OCI-LY3 (cell line): ENCODE measurements around the gene FRG1.
"Not testable (repeated sequence)": the region's sequence is repeated elsewhere in the genome, so short reads cannot be mapped to it uniquely, and the experiment has no call there.

Experiments
- H2AFZ ChIP-seq: fragments of 200-600, 300-600 bp; shearing (Covaris generic); 2 replicates; pipeline ENCODE4 v1.6.0; 2014; ENCODE audit warnings: antibody characterized with exemption, low read depth, low read length
- H3K27ac ChIP-seq: fragments of 200-600, 300-600 bp; sonication (generic); 2 replicates; pipeline ENCODE4 v1.5.1; 2014; ENCODE audit warnings: mild to moderate bottlenecking, low read length, moderate library complexity, mixed read lengths
- H3K27me3 ChIP-seq: fragments of 200-600, 300-600 bp; sonication (generic); 2 replicates; pipeline ENCODE4 v1.6.1; 2014; ENCODE audit warnings: low read depth, low read length, mixed read lengths
- H3K36me3 ChIP-seq: fragments of 200-600, 300-600 bp; sonication (generic); replicated peaks from 2 replicates; pipeline ENCODE3; 2014; ENCODE audit warnings: low read depth, low read length, mixed read lengths
- H3K4me1 ChIP-seq: fragments of 300-600, 200-600 bp; sonication (generic); 2 replicates; pipeline ENCODE4 v1.6.1; 2014; ENCODE audit warnings: low read length, mixed read lengths
- H3K4me2 ChIP-seq: fragments of 200-600, 300-600 bp; sonication (generic); 2 replicates; pipeline ENCODE4 v1.6.1; 2014; ENCODE audit warnings: low read length, mixed read lengths
- H3K4me3 ChIP-seq: fragments of 300-600, 200-600 bp; sonication (generic); 2 replicates; pipeline ENCODE4 v1.5.1; 2014; ENCODE audit warnings: antibody characterized with exemption, mild to moderate bottlenecking, low read length, moderate library complexity
- H3K79me2 ChIP-seq: fragments of 300-600, 200-600 bp; shearing (Covaris generic); 2 replicates; pipeline ENCODE4 v1.6.1; 2014; ENCODE audit warnings: mild to moderate bottlenecking, low read length, mixed read lengths
- H3K9ac ChIP-seq: fragments of 300-600, 200-600 bp; shearing (Covaris generic); 2 replicates; pipeline ENCODE4 v1.6.0; 2014; ENCODE audit warnings: mild to moderate bottlenecking, low read length, moderate library complexity
- H3K9me3 ChIP-seq: fragments of 200-600, 300-600 bp; shearing (Covaris generic); 2 replicates; pipeline ENCODE4 v1.6.1; 2014; ENCODE audit warnings: low read length, mixed read lengths; ENCODE audit not compliant: insufficient read depth
- H4K20me1 ChIP-seq: fragments of 200-600, 300-600 bp; sonication (generic); 2 replicates; pipeline ENCODE4 v1.6.1; 2016; ENCODE audit warnings: low read length, mixed read lengths; ENCODE audit not compliant: insufficient read depth
- EZH2phosphoT487 ChIP-seq: fragments of 200-600 bp; shearing (Covaris generic); IDR thresholded peaks from 2 replicates; pipeline ENCODE4 v1.6.1; 2018; ENCODE audit warnings: antibody characterized with exemption, mixed run types, low read depth
- TF ChIP-seq, protein P1 (sequence below): fragments of 200-600, 300-600 bp; sonication (generic); IDR thresholded peaks from 2 replicates; pipeline ENCODE4 v1.5.1; 2014; ENCODE audit warnings: antibody characterized with exemption, low read length, low read depth

FRG1 gene

DNA sequence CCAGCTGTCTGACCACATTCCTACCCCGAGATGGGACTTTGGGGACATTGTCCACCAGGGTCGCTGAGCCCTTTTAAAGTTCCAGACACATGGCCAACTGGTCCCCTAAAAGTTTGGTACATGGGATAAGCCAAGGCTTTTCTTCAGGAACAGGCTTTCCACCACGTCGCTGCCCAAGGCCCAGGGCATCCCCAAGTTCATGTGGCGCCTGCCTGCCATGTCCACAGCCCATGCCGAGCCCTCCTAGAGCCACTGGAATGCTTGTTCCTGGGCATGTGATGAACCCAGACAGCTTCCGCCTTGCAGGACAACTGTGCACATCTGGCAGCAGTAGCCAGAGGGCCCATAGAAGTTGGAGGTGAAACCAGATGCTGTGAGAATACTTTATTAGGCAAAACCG is 41.3 kb downstream of the FRG1 start:
- no peaks in the 10 kb centered on the region for H3K4me1 ChIP-seq
- H4K20me1 ChIP-seq = no peaks in the 10 kb centered on the region
- H3K27me3 ChIP-seq = no peaks in the 10 kb centered on the region
- no peak overlapping the region for H3K9ac ChIP-seq
- H3K9me3 ChIP-seq = no peaks in the 10 kb centered on the region
- no peak overlapping the region for H3K27ac ChIP-seq
- no peak overlapping the region for H3K4me3 ChIP-seq
- TF ChIP-seq EZH2phosphoT487 = no peak
- TF ChIP-seq, protein P1, sequence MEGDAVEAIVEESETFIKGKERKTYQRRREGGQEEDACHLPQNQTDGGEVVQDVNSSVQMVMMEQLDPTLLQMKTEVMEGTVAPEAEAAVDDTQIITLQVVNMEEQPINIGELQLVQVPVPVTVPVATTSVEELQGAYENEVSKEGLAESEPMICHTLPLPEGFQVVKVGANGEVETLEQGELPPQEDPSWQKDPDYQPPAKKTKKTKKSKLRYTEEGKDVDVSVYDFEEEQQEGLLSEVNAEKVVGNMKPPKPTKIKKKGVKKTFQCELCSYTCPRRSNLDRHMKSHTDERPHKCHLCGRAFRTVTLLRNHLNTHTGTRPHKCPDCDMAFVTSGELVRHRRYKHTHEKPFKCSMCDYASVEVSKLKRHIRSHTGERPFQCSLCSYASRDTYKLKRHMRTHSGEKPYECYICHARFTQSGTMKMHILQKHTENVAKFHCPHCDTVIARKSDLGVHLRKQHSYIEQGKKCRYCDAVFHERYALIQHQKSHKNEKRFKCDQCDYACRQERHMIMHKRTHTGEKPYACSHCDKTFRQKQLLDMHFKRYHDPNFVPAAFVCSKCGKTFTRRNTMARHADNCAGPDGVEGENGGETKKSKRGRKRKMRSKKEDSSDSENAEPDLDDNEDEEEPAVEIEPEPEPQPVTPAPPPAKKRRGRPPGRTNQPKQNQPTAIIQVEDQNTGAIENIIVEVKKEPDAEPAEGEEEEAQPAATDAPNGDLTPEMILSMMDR = no peak
- no peaks in the 10 kb centered on the region for H3K36me3 ChIP-seq
- no peaks in the 10 kb centered on the region for H3K79me2 ChIP-seq
- no peak overlapping the region for H2AFZ ChIP-seq
- H3K4me2 ChIP-seq = no peak overlapping the region

DNA sequence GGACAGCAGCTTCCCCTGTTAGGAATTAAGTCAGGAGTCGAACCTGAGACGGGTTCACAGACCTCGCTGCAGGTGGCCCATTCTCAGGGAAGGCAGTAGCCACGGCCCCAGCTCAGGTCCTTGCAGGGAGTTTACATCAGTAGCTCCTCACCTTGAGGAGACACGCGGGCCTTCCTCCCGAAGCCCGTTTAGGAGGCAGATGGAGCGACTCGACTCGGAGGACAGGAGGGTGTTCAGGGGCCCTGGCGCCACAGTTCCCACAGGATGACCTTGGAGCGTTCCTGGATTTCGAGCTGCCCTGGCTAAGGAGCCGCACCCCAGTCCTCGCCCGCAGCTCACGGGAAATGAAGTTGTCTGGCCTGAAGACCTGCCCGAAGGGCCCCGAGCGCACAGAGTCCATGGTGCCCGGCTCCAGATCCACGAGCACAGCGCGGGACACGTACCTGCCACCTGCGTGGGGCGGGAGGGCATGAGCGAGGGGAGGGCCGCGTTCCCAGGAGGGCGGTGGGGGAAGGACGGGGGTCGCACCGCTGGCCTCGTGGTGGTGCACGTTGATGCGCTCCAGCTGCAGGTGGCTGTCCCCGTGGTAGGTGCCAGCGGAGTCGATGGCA is 43.3 kb downstream of the FRG1 start:
- not testable (repeated sequence) for H3K9me3 ChIP-seq, H3K4me3 ChIP-seq, H3K27me3 ChIP-seq, H4K20me1 ChIP-seq, H3K36me3 ChIP-seq, H2AFZ ChIP-seq, H3K9ac ChIP-seq, H3K4me1 ChIP-seq, H3K79me2 ChIP-seq, H3K4me2 ChIP-seq, H3K27ac ChIP-seq

DNA sequence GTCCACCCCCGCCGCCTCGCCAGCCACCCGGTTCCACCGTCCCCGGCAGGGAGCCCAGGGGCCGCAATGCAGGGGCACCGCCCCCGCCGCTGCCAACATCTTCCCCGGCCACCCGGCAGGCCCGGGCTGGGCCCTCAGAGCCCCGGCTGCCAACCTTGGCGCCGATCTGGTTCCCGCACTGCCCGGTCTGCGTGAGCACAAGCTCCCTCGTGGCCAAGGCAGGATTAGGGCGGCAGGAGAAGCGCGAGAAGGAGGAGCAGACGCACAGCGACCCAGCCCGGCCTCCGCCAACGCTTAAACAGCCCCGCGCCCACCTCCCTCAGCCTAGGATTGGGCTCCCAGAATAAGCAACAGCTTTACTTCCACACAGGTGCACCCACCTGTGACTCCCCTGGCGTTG is 44.0 kb downstream of the FRG1 start:
- not testable (repeated sequence) for H3K79me2 ChIP-seq, H3K9ac ChIP-seq, H4K20me1 ChIP-seq, H2AFZ ChIP-seq, H3K27me3 ChIP-seq, H3K4me3 ChIP-seq, H3K4me2 ChIP-seq, H3K36me3 ChIP-seq, H3K9me3 ChIP-seq, H3K27ac ChIP-seq, H3K4me1 ChIP-seq

DNA sequence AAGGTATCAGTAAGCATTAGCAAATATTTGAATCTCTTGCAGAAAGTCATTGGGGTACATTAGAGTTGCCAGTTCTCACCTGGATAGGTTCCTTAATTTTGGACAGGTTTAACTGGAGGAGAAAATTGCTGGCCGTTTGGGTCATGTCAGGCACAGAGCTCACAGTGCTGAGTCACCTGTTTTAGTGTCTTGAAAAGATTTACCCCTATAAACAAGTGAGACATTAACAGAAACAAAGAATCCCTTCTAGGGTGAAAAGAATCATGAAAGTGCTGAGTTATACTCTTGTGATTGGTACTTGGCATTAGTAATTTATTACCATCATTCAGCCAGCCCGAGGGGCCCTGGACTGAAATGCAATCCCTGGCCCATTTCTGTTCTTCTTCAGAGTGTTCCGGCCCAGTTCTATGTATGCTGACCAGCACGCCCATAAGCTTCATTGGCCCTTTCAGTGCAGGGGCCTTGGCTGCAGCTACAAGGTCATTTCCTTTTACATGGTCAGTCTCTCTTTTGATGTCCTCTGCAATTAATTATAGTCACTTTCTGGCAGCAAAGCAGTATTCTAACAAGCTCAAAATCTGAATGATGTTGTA is 45.1 kb downstream of the FRG1 start:
- not testable (repeated sequence) for H3K9me3 ChIP-seq, H3K36me3 ChIP-seq, H4K20me1 ChIP-seq, H3K79me2 ChIP-seq, H3K4me3 ChIP-seq, H3K4me1 ChIP-seq, H3K27me3 ChIP-seq, H2AFZ ChIP-seq, H3K4me2 ChIP-seq, H3K9ac ChIP-seq, H3K27ac ChIP-seq

DNA sequence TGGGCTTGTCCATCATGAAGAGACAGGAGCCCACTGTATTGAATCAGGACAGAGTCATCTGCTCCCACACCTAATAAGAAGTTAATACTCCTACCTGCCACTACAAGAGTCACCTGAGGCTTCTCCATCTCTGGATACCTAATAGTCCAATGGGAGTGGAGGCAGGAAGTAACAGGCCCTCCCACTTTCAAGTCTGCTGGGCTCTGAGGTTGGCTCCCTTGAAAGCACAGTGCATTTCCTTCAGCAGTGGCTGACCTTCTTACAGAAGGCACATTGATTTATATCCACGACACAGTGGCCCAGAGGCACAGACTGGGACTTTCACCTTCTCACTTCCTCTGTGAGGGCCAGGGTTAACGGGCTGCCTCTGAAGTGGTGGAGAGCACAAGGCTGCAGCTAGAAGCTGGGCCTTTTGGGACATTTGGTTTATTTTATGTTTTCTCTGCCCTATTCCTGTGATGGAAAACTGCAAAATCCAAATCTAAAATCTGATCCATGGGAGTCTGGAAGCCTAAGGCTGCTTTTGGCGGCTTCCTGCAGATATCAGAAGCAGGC is 48.3 kb downstream of the FRG1 start:
- TF ChIP-seq, protein P1 = no peak
- TF ChIP-seq EZH2phosphoT487 = no peak
- no peaks in the 10 kb centered on the region for H3K4me1 ChIP-seq
- H3K4me2 ChIP-seq = no peak overlapping the region
- no peak overlapping the region for H3K9ac ChIP-seq
- H4K20me1 ChIP-seq = no peaks in the 10 kb centered on the region
- H3K9me3 ChIP-seq = no peaks in the 10 kb centered on the region
- H3K27me3 ChIP-seq = no peaks in the 10 kb centered on the region
- H2AFZ ChIP-seq = no peak overlapping the region
- H3K4me3 ChIP-seq = no peak overlapping the region
- H3K36me3 ChIP-seq = no peaks in the 10 kb centered on the region
- no peaks in the 10 kb centered on the region for H3K79me2 ChIP-seq
- H3K27ac ChIP-seq = no peak overlapping the region

DNA sequence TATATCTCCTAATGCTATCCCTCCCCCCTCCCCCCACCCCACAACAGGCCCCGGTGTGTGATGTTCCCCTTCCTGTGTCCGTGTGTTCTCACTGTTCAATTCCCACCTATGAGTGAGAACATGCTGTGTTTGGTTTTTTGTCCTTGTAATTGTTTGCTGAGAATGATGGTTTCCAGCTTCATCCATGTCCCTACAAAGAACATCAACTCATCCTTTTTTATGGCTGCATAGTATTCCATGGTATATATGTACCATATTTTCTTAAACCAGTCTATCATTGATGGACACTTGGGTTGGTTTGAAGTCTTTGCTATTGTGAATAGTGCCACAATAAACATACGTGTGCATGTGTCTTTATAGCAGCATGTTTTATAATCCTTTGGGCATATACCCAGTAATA is 49.3 kb downstream of the FRG1 start:
- not testable (repeated sequence) for H3K9ac ChIP-seq, H2AFZ ChIP-seq, H3K9me3 ChIP-seq, H3K4me1 ChIP-seq, H3K79me2 ChIP-seq, H3K4me3 ChIP-seq, H3K27me3 ChIP-seq, H3K27ac ChIP-seq, H4K20me1 ChIP-seq, H3K4me2 ChIP-seq, H3K36me3 ChIP-seq
